OCI-M1 (cell line): ENCODE results near the gene ITGA1.
"Not testable (repeated sequence)": the region's sequence is repeated elsewhere in the genome, so short reads cannot be mapped to it uniquely, and the experiment has no call there.

Source experiments
- DNase-seq: peaks from one replicate; lab custom pipeline; 2025; lab: John Stamatoyannopoulos, UW

ITGA1 gene

GRCh38 chr5:52831786-52832511 is 44.2 kb downstream of the ITGA1 start:
- DNase-seq = no peak

- no peak for DNase-seq
These were observed 46.6 kb downstream of the ITGA1 start for GRCh38 chr5:52834320-52834719.

GRCh38 chr5:52837068-52837467 is 49.4 kb downstream of the ITGA1 start:
- no peak for DNase-seq

- DNase-seq = no peak
These were observed 49.9 kb downstream of the ITGA1 start for GRCh38 chr5:52837591-52838001.

DNA sequence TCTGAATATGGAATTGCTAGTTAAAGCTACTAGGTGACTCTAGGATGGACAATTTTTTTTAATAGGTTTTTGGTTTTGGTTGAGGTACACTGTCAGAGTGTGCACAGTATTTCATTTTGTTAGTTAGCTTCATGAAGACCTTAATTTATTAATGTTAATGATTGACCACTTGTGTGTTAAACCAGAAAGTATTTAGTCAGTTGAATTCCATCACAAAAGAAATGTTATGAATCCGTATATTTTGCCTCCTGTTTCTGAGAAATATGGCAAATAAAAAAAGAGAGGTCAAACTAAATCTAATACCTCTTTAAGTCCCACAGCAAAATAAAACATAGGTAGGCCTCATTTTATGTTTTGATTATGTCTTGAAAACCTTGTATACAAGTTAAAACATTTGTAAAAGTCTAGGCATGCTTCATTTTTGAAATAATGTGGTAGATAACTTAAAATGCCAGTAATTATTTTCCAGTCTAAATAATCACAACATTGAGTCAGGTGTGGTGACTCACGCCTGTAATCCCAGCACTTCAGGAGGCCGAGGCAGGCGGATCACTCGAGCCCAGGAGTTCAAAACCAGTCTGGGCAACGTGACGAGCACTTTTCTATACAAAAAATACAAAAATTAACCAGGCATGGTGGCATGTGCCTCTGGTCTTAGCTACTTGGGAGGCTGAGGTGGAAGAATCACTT is 50.8 kb downstream of the ITGA1 start:
- DNase-seq = no peak

DNA sequence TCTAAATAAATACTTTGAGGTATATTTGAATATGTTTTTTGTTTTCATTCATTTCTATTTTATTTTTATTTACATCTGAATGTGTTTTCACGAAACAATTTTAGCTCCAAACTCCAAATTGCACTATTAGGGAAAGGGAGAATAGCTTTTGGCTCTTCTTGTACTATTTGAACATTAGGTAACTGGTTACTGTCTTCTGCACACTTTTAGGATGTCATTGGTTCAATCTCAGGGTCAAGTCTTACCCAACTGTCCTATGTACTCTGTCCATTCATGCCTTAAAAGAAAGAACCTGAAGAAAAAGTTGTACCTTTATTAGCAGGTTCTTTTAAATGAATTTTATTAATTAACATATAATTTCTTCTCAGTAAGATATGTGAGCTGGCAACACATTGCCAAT is 51.6 kb downstream of the ITGA1 start:
- DNase-seq = no peak

- DNase-seq = no peak
These were observed 52.7 kb downstream of the ITGA1 start for GRCh38 chr5:52840277-52841050.

DNA sequence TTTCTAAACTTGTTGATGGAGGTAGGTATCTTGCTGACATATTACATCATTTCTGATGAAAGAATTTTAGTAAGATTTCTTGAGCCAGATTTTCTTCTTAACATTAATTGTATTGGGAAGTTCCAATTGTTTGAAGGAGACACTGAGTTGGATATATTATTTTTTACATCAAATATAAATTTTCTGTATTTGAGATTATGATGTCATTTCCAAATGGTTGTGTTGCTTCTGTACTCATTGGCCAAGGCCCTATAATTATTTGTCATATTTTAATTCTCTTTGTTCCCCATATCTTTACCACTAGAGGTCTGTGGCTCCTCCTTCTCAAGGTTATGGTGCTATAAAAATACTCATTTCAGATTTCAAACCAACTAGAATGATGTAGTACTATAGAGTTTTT is 53.4 kb downstream of the ITGA1 start:
- no peak for DNase-seq

GRCh38 chr5:52842111-52842510 is 54.4 kb downstream of the ITGA1 start:
- no peak for DNase-seq

- no peak for DNase-seq
These were observed 57.2 kb downstream of the ITGA1 start for GRCh38 chr5:52844885-52845284.

DNA sequence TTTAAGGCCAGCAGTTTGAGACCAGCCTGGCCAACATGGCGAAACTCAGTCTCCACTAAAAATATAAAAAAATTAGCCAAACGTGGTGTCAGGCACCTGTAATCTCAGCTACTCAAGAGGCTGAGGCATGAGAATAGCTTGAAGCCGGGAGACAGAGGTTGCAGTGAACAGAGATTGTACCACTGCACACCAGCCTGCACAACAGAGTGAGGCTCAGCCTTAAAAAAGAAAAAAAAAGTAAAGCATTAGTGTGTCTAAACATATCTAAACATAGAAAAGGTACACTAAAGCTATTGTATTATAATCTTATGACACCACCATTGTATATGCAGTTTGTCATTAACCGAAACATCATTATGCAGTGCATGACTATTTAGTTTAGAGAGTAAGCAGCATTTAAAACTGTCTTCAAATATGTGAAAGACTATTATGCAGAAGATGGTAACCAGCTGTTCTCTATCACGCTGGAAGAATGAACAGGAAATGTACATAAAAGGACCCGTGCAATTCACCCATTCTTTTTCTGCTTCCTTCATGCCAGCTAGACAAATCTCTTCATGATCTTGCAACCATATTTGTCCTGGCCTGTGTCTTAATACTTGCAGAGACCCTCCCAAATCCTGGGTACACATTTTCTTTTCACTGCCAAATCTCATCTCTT is 58.6 kb downstream of the ITGA1 start:
- no peak for DNase-seq

DNA sequence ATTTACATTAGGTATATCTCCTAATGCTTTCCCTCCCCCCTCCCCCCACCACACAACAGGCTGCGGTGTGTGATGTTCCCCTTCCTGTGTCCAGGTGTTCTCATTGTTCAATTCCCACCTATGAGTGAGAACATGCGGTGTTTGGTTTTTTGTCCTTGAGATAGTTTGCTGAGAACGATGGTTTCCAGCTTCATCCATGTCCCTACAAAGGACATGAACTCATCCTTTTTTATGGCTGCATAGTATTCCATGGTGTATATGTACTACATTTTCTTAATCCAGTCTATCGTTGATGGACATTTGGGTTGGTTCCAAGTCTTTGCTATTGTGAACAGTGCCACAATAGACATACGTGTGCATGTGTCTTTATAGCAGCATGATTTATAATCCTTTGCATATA is 61.0 kb downstream of the ITGA1 start:
- DNase-seq = not testable (repeated sequence)

GRCh38 chr5:52849544-52849943 is 61.8 kb downstream of the ITGA1 start:
- no peak for DNase-seq

DNA sequence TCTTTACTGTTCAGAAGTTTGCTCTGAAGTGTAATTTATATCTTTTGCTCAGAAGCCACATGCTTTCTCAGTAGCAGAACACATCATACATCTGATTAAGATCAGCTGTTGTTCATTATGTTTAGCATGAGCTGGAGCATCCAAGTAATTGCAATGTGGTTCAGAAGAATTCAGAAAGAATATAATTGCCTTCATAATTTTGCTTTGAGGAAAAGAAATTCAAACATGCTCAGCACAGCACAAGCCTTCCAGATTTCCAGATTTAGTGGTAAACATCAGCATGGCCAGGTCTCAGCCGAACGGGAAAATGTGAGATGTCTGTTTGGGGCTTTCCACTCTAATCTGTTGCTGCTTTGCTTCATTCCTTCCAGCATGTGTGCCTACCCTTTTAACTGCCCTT is 65.9 kb downstream of the ITGA1 start:
- DNase-seq = no peak

- DNase-seq = no peak
These were observed 66.6 kb downstream of the ITGA1 start for GRCh38 chr5:52854301-52854700.

GRCh38 chr5:52854949-52855348 is 67.2 kb downstream of the ITGA1 start:
- DNase-seq = no peak

GRCh38 chr5:52856564-52856963 is 68.8 kb downstream of the ITGA1 start:
- no peak for DNase-seq

DNA sequence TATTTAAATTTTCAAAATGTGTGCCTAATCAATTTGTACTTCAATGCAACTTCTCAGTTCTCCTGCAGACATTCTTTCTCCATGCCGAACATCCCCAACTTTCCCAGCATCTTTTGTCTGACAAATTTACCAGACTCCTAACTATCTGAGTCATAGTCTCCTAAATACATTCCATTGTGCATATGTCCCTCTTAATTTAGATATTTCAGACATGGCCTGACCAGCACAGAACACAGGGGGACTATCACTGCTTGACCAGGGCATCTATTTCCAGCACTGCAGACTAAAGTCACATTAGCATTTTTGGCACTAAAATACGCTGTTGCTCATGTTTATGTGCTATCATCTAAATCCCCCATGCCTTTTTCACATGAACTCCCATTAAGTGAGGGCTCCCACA is 71.9 kb downstream of the ITGA1 start:
- no peak for DNase-seq

GRCh38 chr5:52861368-52861767 is 73.7 kb downstream of the ITGA1 start:
- DNase-seq = no peak

- peak; percentile 32 for DNase-seq
These were observed 76.1 kb downstream of the ITGA1 start for GRCh38 chr5:52863715-52864290.

GRCh38 chr5:52864371-52864770 is 76.7 kb downstream of the ITGA1 start:
- peak; percentile 56 for DNase-seq

DNA sequence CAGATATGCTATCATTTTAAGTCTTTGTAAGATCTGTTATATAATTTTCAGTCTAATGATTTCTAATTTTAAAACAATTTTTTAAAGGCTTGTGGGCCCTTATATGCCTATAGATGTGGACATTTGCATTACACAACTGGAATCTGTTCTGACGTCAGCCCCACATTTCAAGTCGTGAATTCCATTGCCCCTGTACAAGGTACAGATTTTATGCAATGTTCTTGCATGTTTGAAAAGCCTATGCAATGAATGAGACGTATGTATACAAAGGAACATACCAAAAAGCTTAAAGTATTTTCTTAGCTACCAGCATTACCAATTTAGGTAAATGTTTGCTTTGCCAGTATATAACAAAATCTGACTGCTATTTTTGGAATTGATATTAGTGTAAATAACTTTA is 77.2 kb downstream of the ITGA1 start:
- DNase-seq = no peak
